Small intestine (tissue), 7 donors: ENCODE data around the gene PAGE1. TPM values are rescaled to one million over a fixed set of nuclear protein-coding genes. Genes with fewer than 3 reads are reported as not detected.

Experiments used
- DNase-seq, 2 donors: peaks; one replicate each; pipeline versions ENCODE4 v3.0.0 to v3.0.0-alpha.2; 2013
- FAIRE-seq: peaks from 2 replicates; lab custom pipeline; 2012; peaks lifted over from hg19 to GRCh38; lab: Jason Lieb, UNC
- H3K27ac ChIP-seq, 3 donors: one replicate each; pipeline ENCODE4 v1.5.1; 2013; ENCODE audit warnings: low read length in 2 of 3, mild to moderate bottlenecking in 2 of 3, control low read depth in 1 of 3, inconsistent platforms in 1 of 3, low read depth in 1 of 3, moderate library complexity in 1 of 3
- H3K27me3 ChIP-seq, 3 donors: one replicate each; pipeline ENCODE4 v1.6.1; 2013; ENCODE audit warnings: low read length in 3 of 3, inconsistent platforms in 1 of 3; ENCODE audit not compliant: control insufficient read depth in 3 of 3, insufficient read depth in 3 of 3
- H3K36me3 ChIP-seq, 3 donors: one replicate each; pipeline ENCODE4 v1.6.1; 2013; ENCODE audit warnings: low read length in 3 of 3, inconsistent platforms in 1 of 3, low read depth in 1 of 3, mild to moderate bottlenecking in 1 of 3, moderate library complexity in 1 of 3; ENCODE audit not compliant: control insufficient read depth in 3 of 3, insufficient read depth in 2 of 3
- H3K4me1 ChIP-seq, 3 donors: one replicate each; pipeline ENCODE4 v1.6.1; 2013; ENCODE audit warnings: low read length in 2 of 3, inconsistent platforms in 1 of 3, low read depth in 1 of 3, mild to moderate bottlenecking in 1 of 3, moderate library complexity in 1 of 3; ENCODE audit not compliant: control insufficient read depth in 3 of 3, insufficient read depth in 2 of 3
- H3K4me3 ChIP-seq, 3 donors: one replicate each; pipeline ENCODE4 v1.5.1; 2013; ENCODE audit warnings: low read length in 3 of 3, control low read depth in 1 of 3, inconsistent platforms in 1 of 3, low read depth in 1 of 3, mild to moderate bottlenecking in 1 of 3, moderate library complexity in 1 of 3
- H3K9me3 ChIP-seq, 2 donors: one replicate each; pipeline ENCODE4 v1.6.1; 2013; ENCODE audit warnings: low read depth in 1 of 2, low read length in 1 of 2; ENCODE audit not compliant: control insufficient read depth in 2 of 2, insufficient read depth in 1 of 2
- WGBS, 3 donors: extraction: QIAGEN DNeasy Blood & Tissue Kit; methylation state at CpG; one replicate each; pipeline ENCODE4 v1.1.7; 2013; 5-methylcytosine and 5-hydroxymethylcytosine counted together
- polyA plus RNA-seq, 4 donors: library from polyadenylated mRNA; stranded (reverse) in 3 of 4; unstranded in 1 of 4; fragments of 200-250 nt in 3 of 4; fragments of 120-200 nt in 1 of 4; gene quantifications; one replicate each; pipeline versions ENCODE4 v1.2.1 to v1.2.3, GENCODE V29; 2013
- donor health status: healthy with polysubstance abuse.
- donor health status: control.
- donor health status: control.
- donor health status: Bipolar disorder and iron deficiency.
- donor health status: healthy.

Gene PAGE1
- polyA plus RNA-seq, 4 donors = not detected

DNA sequence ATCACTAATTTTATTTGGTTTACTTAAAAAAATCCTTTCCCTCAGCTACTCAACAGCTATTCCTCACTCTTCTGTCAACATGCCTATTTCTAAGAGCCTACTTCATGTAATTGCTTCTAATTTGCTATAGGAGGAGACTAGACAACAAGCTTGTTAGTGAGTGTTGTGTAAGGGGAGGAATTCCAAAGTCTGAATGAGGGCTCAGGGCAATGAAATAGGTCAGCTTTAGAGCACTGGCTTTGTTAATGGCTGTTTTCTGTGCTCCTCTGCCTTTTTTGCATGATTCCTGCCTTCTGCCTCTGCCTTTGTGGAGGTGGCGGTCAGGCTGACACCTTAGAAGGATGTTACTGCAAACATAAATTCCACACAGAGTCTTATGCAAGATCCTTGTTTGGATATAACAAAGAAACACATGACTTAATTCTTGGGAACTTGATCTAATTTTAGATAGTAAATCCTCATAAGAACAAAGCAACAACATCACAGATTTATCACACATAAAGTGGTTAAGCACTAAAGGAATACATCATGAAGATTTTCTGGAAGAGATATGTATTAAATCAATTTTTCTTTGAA, 15.0 kb upstream of the PAGE1 start:
- no peak overlapping the region for H3K27ac ChIP-seq
- FAIRE-seq = no peak

DNA sequence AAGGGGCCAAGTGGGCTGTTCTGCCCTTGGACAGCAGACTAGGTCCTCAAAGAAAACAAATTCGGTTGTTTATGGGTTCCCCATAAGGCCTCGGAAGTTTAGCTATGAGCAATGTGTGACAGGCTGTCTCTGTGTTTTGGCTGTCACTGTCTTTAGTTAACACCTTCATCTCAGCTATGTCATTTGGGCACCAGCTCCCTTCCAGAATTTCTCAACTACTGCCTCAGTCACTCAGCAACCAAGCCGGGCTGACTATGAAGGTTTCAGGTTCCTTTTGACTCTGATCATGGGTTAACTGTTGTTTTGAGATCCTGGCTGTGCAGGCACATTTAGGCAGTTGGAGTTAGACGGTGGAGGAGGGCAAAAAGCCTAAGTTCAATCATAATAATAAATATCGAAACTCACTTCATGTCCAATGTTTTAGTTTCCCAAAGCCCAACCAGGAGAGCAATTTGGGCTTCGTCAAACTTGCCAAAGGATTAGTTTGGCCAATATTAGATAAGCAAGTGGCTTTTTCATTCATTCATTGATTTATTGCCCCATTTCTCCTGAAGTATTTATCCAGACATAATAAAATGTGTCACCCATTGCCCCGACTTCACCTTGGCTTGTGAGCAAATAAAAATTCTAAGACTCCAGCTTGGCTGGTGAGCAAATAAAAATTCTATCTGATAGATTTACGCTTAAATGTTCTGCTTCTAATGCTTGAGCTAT, 9.1 kb upstream of the PAGE1 start:
- no peak for DNase-seq
- 23 to 41% (median 32%) methylated on average over 8 of the region's 8 CpGs for WGBS, 3 donors
- Histone ChIP-seq H3K36me3 (no peaks in the 10 kb centered on the region), H3K27ac (no peak overlapping the region), H3K9me3 (no peaks in the 10 kb centered on the region), H3K4me3 (no peak overlapping the region), H3K4me1 (no peaks in the 10 kb centered on the region), H3K27me3 (peaks cover 0 to 3% (median 0%) of the 10 kb centered on the region in 3 donors)
- FAIRE-seq = no peak

More for the DNA sequence above, 15.0 kb upstream of the PAGE1 start:
- Histone ChIP-seq H3K4me1 (no peaks in the 10 kb centered on the region), H3K27me3 (no peaks in the 10 kb centered on the region), H3K9me3 (no peaks in the 10 kb centered on the region), H3K4me3 (no peak overlapping the region), H3K36me3 (no peaks in the 10 kb centered on the region)
- DNase-seq = peak in 1 of 2 donors; percentile 14
- WGBS, 3 donors = 77 to 100% (median 92%) methylated on average over 1 of the region's 1 CpG

- 45 to 56% (median 54%) methylated on average over 5 of the region's 5 CpGs for WGBS, 3 donors
- Histone ChIP-seq H3K9me3 (no peaks in the 10 kb centered on the region), H3K27ac (no peak overlapping the region), H3K27me3 (peaks cover 0 to 3% (median 0%) of the 10 kb centered on the region in 3 donors), H3K4me3 (no peak overlapping the region), H3K4me1 (no peaks in the 10 kb centered on the region), H3K36me3 (no peaks in the 10 kb centered on the region)
- no peak for FAIRE-seq
- no peak for DNase-seq
Measured at GRCh38 chrX:49701933-49702332, 6.1 kb upstream of the PAGE1 start.

DNA sequence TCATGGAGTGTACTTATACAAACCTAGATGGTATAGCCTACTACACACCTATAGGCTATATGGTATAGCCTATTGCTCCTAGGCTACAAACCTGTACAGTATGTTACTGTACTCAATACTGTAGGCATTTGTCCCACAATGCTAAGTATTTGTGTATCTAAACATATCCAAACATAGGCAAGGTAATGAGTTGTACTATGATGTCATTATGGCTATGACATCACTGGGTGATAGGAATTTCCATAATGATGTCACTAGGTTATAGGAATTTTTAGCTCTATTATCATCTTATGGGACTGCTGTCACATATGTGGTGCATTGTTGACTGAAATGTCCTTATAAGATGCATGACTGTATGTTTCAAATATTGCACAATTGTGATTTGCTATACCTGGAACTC, 5.5 kb upstream of the PAGE1 start:
- no peak for FAIRE-seq
- Histone ChIP-seq H3K36me3 (no peaks in the 10 kb centered on the region), H3K9me3 (no peaks in the 10 kb centered on the region)

GRCh38 chrX:49675075-49675719, 20.6 kb downstream of the PAGE1 start:
- no peak for FAIRE-seq
- Histone ChIP-seq H3K4me3 (no peak overlapping the region), H3K4me1 (no peaks in the 10 kb centered on the region), H3K36me3 (no peaks in the 10 kb centered on the region), H3K27ac (no peak overlapping the region), H3K27me3 (peaks cover 0 to 2% (median 0%) of the 10 kb centered on the region in 3 donors), H3K9me3 (no peaks in the 10 kb centered on the region)
- 64 to 78% (median 65%) methylated on average over 2 of the region's 2 CpGs for WGBS, 3 donors
- no peak for DNase-seq

More for the DNA sequence above, 5.5 kb upstream of the PAGE1 start:
- DNase-seq = no peak
- Histone ChIP-seq H3K27me3 (peaks cover 0 to 3% (median 0%) of the 10 kb centered on the region in 3 donors), H3K27ac (no peak overlapping the region), H3K4me1 (no peaks in the 10 kb centered on the region), H3K4me3 (no peak overlapping the region)

DNA sequence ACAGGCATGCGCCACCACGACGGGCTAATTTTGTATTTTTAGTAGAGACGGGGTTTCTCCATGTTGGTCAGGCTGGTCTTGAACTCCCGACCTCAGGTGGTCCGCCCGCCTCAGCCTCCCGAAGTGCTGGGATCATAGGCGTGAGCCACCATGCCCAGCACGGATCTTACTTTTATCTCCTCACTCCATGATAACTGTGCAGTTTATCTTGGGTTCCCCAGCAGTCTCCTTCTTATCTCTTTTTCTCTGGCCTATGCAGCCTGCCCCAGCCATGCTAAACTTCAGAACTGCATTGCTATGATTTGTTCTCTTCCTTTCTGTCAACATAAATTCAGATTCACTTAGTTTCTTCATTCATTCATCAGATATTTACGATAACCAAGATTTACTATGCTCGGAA, 22.4 kb downstream of the PAGE1 start:
- Histone ChIP-seq H3K4me3 (no peak overlapping the region), H3K36me3 (no peaks in the 10 kb centered on the region), H3K27ac (no peak overlapping the region), H3K9me3 (no peaks in the 10 kb centered on the region), H3K4me1 (no peaks in the 10 kb centered on the region), H3K27me3 (peaks cover 0 to 2% (median 0%) of the 10 kb centered on the region in 3 donors)
- WGBS, 3 donors = 75 to 86% (median 76%) methylated on average over 10 to 12 of the region's 12 CpGs
- DNase-seq = no peak
- FAIRE-seq = no peak

GRCh38 chrX:49664824-49665223, 31.0 kb downstream of the PAGE1 start:
- 85 to 91% (median 91%) methylated on average over 10 of the region's 10 CpGs for WGBS, 3 donors
- H3K36me3 ChIP-seq = no peaks in the 10 kb centered on the region

DNA sequence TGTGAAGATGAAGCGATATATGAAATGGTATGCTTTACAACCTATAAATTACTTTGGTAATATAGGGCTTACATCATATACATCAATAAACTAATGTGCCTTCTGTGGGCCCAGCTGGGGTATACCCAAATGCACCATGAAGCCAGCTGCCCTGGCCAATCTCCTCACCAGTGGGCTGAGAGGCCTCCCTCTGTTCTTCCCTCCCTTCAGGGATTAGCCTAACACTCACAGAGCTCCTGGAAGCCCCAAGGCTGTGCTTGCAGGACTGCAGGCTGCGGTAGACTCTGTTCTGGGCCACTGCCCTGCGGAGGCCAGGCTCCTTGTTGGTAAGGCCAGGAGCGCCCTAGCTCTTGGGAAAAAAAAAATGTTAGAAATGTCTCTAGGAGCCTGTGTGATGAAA, 33.9 kb downstream of the PAGE1 start:
- FAIRE-seq (no peak), DNase-seq (no peak)
- Histone ChIP-seq H3K27ac (no peak overlapping the region), H3K27me3 (no peaks in the 10 kb centered on the region), H3K4me1 (no peaks in the 10 kb centered on the region), H3K4me3 (no peak overlapping the region), H3K36me3 (no peaks in the 10 kb centered on the region), H3K9me3 (no peaks in the 10 kb centered on the region)
- 87 to 96% (median 87%) methylated on average over 4 of the region's 4 CpGs for WGBS, 3 donors

More at GRCh38 chrX:49664824-49665223, 31.0 kb downstream of the PAGE1 start:
- DNase-seq (no peak), FAIRE-seq (no peak)
- Histone ChIP-seq H3K4me1 (no peaks in the 10 kb centered on the region), H3K27ac (no peak overlapping the region), H3K27me3 (no peaks in the 10 kb centered on the region), H3K9me3 (no peaks in the 10 kb centered on the region), H3K4me3 (no peak overlapping the region)
